HG03135 (cell line): ENCODE results near the gene EXOSC1.
"Not testable (repeated sequence)": the region's sequence is repeated elsewhere in the genome, so short reads cannot be mapped to it uniquely, and the experiment has no call there.

Experiments used
- ATAC-seq: cut with Tn5 transposase; IDR thresholded peaks from one replicate; pipeline ENCODE4 v1.9.1; 2021; ENCODE audit warnings: mild to moderate bottlenecking, moderate library complexity; ENCODE audit not compliant: unreplicated experiment

The EXOSC1 gene

DNA sequence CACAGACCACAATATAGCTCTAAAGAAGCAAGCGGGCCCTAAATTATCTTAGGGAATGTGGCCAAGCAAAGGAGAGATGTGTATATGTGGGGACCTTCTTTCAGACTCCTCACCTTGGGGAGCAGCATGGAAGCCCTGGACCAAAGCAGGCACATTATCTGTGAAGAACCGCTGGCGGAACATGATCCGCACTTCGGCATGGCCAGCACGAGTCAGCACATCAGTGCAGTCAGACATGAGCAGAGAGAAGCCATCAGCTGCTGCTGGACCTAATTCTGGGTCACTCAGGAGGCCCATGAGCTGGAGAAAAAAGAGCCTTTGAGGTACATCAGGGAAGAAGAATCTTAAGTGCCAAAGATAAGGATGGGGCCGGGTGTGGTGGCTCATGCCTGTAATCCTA, 14.1 kb upstream of the EXOSC1 start:
- ATAC-seq, result no peak

DNA sequence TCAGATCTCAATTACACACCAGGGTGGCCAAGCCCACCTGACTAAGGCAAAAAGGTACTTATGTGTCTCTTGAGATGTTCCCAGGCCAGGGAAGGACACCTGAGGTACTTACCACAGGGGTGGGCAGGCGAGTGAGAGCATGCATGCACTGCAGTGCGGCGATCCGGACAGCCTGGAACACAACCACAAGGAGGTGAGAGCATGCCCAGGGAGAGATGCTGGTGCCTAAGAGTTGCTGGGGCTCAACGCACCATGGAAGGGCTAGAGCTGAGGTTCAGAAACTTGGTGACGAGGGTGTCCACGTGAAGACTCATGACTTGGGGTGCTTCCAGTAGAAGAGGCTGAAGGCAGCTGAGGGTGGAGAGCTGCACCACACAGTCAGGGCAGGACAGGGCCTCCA, 13.3 kb upstream of the EXOSC1 start:
- ATAC-seq, result no peak

DNA sequence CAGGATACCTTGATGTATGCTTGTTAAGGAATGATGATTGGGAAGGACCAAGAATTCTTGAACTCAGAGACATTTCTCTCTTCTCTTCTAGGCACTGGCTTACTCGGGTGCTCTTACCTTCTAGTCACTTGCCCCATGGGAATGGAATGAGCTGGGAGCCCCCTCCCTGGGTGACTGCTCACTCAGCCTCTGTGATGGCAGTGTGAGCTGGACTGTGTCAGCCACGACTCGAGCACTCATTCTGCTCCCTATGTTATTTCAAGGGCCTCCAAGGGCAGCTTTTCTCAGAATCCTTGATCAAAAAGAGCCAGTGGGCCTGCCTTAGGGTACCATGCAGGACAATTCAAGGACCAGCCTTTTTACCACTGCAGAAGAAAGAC, 10.9 kb upstream of the EXOSC1 start:
- ATAC-seq, result no peak

DNA sequence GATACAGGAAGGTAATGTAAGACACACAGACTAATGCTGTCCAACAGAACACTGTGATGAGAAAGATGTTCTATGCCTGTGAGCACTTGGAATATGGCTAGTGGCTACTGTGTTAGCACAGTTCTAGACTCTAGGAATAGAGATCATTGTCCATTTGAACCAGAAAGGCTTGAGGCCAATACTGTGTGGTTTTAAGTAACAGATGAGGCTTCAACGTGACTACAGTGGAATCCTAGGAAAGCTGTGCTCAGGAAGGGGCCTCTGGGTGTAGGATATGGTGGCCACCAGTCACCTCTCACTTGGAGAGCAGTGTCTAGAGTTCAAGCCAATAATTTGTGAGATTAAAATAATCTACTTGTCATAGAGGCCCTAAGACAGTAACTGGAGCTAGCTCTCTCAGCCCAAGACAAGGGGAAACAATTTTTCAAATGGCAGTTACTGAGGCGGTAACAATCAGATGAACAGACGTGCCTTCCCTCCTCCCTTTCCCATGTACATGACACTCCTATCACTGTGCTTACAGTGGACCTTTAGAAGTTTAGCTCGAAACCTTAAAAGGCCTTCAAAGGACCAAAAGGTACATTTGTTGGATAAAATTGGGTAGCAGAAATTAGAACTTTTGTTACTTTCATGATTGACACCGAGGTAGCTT, 10.4 kb upstream of the EXOSC1 start:
- no peak for ATAC-seq

DNA sequence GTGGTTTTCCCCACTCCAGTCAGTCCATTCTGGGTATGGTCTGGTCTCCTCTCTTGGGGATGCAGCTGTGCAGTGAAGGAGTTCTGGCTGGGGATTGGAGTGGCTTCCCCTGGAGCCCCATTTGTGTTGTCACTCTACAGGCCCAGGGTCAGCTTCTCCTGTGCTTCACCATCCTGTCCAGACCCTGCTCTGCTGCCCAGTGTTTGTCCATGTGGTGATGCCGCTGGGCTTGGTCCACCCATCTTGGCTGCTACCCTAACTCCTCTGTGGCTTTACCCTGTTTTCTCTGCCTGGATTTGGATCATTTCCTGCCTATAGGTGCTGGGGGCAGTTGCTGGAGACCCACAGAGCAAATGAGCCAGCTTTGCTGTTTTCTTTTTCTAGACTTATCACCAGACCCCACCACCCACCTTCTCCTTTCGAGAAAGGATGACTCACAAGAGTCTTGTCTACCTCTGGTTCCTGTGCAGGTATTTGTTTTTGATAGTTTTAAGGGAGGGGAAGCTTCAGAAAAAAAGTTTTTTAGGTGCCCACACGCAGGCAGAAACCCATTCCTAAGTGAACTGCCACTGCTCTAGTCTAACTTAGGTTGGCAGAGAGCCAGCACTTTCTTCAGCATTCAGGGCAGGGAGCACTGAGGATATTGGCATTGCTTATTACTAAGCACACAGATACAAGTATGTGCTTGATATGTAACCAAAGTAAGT, 8.7 kb upstream of the EXOSC1 start:
- no peak for ATAC-seq

DNA sequence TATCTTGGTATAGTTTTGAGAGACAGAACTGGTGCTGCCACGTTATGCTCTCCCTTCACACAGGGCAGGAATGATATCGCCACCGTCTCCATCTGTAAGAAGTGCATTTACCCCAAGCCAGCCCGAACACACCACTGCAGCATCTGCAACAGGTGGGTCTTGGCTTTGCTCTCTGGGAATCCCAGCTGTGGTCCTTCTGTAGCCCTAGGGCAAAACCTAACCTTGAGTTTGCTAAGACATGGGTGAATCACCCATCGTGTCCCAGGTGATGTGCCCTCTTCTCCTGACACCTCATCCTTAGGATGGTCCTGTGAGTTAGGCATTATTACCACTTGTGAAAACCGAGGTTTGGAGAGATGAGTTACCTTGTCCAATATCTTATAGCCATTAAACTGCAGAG, 6.5 kb upstream of the EXOSC1 start:
- ATAC-seq, result no peak

DNA sequence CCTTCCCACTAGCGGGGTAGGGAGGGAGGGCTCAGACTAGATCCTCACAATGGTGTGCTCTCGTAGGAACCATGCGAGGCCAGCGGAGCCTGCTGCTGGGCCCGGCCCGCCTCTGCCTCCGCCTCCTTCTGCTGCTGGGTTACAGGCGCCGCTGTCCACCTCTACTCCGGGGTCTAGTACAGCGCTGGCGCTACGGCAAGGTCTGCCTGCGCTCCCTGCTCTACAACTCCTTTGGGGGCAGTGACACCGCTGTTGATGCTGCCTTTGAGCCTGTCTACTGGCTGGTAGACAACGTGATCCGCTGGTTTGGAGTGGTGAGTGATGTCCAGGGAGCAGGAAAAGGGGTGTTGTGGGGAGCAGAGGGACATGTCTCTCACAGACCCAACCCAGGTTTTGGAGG, 5.8 kb upstream of the EXOSC1 start:
- ATAC-seq, result no peak

DNA sequence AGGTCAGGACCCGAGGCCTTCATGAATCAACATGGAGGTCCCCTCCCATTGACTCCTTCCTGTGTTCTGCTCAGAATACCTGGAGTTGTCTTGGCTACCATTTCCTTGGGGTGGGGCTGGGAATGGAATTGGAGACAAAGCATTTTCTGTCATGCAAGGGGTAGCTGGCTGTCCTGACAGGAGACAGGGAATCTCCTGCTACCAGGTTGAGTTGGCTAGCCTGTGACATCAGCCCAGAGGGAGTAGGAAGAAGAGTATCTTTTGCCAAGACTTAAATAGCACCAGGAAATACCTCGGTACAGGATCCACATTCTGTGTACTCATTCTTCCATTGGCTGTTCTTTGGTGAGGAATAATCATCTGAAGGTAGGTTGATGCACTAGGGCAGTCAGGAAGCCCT, 5.0 kb upstream of the EXOSC1 start:
- no peak for ATAC-seq

DNA sequence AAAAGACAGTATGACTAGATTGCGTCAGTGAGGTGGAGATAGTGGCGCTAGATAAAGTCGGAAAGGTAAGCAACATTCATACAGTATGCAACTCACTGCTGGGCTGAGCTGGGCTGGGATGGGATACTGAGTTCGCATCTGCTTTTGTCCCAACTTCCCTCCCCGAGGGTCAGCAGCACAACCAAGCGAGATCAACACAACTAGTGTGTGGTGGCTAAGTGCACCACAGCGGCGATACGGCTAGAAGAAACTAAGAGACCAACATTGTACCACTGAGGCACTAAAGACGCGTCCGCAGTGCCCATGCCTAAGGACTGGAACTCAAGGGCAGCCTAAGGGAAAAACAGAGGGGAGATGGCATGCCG, 467 bp downstream of the EXOSC1 start:
- no peak for ATAC-seq

DNA sequence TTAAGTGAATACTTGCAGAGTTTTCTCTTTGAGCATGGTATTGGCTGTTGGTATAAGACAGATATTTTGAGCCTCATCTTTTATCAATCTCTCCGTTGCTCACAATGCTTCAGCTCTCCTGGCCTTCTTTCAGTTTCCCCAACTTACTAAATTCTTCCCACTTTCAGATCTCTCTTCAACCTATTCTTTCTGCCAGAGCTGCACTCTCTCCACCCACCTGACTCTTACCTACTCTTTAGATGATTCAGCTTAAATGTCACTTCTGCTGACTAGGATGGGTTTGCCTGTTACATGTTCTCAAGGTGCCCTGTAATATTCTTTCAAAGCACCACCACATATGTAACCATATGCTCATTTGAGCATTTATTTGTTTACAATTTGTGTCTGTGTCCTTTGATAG, 1.6 kb downstream of the EXOSC1 start:
- ATAC-seq, result no peak

DNA sequence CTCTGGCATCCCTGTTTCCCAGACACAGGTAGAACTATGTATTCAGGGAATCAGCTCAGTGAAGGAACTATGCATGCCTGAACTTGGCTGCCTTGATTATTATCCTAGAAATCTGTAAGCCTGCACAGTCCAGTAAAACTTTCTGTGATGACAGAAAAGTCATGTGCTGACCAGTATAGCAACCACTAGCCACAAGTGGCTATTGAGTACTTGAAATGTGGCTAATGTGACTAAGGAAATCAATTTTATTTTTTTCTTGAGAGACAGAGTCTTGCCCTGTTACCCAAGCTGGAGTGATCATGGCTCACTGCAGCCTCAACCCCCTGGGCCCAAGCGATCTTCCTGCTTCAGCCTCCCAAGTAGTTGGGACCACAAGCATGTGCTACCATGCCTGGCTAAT, 3.5 kb downstream of the EXOSC1 start:
- ATAC-seq, result no peak

DNA sequence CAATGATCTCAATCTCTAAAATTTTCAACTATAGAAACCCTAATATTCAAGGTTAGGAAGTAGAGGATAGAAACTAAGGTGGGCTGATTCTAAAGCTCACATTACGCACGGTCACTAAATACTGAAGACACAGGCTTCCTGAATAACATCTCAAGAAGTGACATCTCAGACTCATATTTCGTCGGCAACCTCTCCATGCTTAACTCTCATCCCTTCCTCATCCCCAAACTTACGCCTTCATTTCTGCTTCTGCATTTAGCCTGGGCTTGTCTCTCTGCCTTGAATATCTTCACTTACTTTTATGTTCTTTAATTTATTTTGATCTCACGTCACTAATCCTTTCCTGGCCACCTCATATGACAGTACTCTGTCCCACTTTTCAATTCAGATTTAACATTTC, 10.6 kb downstream of the EXOSC1 start:
- no peak for ATAC-seq

DNA sequence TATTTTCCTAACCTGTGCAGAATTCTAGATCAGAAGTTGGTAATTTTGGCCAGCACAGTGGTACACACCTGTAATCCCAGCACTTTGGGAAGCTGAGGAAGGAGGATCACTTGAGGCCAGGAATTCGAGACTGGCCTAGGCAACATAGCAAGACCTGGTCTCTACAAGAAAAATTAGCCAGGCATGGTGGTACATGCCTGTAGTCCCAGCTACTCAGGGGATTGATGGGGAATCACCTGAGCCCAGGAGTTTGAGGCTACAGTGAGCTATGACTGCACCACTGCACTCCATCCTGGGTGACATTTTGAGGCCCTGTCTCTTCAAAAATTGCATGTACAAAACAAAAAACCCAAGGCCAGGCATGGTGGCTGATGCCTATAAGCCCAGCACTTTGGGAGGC, 11.2 kb downstream of the EXOSC1 start:
- ATAC-seq, result no peak

DNA sequence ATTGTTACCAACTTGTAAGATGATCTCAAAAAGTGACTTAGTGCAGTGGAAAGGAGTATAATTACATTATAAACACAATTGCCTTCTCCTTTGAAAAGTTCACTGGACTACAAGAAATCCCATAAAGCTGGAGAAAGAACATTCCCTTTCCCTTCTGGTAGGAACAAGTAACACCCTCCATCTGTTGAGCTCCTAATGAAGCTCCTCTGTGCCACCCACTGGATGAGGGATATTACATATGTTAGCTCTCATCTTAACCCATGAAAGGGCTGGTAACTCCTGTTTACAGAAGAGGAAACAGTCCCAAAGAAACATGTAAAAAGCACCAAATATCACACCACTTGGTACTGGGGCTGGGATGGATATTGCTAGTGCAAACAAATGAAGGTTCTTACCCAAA, 11.8 kb downstream of the EXOSC1 start:
- ATAC-seq, result no peak

DNA sequence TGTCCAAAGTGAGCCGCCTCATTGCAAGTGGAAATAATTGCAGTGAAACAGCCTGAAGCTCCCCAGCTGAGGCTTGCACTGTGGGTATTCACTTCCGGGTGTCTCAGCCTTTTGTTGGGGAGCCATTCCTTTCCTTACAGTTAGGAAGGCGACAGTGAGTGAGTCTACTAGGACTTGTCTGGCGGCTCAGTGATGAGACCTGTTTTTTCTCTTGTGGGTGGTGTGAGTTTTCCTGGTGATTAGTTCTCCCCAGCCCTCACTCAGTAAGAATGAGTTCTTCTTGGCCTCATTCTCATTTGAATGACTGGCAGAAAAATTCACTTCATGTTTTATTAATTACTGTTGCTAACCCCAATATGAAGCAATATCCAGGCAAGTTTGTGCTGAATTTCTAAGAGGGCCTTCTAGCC, 17.2 kb downstream of the EXOSC1 start:
- ATAC-seq, result no peak

DNA sequence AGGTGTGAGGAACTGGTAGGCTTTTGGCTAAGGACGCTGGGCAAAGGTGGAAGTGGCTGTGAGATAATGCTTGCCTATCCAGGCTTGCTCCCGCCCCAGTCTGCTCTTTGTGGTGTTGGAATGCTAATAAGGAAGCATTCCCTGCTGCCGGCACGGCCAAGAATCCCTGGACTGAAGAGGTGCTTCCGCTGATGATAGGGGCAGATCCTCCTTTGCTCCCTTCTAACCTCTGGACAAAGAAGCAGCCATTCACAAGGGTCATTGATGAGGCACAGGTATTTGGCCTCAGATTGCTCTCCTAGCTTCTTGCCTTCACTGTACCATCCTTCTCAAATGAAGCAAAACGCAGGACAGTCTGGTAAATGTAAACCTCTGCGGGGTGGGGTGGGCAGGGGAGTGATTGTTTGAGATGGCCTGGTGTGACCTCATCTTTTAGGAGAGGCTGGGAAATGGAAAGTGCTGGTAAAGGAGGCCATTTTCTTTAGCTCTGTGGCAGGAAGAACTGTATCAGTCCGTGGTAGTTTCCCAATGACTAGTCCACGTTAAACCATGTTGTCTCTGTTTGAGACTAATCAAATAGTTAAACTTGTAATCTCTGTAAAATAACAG, 18.1 kb downstream of the EXOSC1 start:
- ATAC-seq, result no peak

DNA sequence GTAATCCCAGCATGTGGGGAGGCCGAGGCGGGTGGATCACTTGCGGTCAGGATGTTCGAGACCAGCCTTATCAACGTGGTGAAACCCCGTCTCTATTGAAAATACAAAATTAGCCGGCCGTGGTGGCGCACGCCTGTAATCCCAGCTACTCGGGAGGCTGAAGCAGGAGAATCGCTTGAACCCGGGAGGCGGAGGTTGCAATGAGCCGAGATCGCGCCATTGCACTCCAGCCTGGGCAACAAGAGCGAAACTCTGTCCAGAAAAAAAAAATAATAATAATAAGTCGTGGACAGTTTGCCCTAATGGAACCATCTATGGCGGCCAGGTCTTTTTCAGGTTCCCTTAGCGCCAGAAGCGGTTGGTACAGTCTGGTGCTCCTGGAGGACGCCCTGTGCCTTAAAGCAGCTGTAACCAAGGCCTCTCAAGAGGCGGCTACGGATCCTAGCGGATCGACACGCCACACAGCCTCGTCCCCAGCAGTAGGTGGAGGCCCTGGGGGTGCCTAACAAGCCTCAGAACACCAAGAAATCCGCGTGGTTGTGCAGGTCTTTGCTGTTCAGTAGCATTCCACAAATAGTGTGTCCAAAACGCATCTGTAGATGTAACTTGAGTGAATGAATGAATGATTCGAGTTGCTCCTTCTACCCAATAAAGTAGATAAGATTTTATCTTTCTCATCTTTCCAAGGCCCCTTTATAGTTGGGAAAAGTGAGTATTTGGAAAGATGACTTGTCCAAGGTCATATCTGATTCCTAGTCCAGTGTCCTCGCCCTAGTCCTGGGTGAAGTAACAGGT, 18.8 kb downstream of the EXOSC1 start:
- ATAC-seq, result no peak

DNA sequence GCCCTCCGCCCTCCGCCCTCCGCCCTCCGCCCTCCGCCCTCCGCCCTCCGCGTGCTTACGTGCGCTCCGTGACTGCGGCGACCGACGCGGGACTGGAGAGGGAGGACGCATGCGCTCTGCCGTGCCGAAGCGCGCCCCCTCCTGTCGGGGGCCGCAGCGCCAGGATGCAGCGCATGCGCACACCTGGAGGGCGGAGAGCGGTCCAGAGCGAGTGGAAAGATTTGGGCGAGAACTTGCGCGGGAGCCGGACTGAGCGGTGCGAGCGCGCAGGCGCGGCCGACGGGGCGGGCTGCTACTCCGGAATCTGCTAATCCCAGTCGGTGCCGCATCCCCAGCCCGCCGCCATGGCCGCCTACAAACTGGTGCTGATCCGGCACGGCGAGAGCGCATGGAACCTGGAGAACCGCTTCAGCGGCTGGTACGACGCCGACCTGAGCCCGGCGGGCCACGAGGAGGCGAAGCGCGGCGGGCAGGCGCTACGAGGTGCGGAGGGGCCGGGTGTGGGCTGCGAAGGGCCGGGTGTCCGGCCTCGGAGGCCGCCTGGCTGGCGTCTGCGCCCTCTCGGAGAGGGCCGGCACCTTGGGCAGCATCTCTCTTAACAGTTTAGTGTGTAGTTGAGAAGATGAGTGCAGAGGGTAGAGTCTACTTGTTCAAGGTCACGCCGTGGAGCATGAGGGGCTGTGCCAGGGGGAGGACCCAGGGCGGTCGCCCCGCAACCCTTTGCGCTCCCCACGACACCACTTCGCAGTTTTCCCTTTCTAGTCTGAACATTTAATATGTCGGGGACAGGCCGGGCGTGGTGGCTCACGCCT, 19.6 kb downstream of the EXOSC1 start, which contains the start of gene PGAM1:
Gene PGAM1 (plus strand): TSS at position 228 of the 812 bp plus-strand sequence. CDS start 117 bp downstream, at position 345.
- peak; percentile 79 for ATAC-seq

DNA sequence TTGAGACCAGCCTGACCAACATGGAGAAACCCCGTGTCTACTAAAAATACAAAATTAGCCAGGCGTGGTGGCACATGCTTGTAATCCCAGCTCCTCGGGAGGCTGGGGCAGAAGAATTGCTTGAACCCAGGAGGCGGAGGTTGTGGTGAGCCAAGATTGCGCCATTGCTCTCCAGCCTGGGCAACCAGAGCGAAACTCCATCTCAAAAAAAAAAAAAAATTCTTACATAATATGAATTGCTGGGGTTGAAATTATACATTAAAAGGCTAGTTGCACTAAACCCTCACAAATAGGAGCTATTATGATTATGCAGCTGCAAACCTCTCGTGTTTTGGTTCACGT, 22.1 kb downstream of the EXOSC1 start:
- ATAC-seq, result not testable (repeated sequence)

DNA sequence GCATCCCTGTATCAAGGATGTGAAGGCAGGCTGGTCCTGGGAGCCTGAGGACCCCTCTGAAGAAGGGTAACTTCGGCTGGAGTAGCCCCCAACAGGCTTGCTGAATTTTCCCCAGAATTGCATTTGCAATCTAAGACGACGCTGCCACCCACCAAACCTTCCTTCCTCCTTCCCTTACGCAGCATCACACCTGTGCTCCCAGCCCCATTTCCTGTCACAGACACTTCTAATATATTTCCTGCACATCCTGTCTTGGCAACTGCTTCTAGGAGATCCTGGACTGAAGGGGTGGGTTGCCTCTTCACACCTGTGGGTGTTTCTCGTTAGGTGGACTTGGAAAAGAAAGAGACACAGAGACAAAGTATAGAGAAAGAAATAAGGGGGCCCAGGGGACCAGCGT, 29.2 kb downstream of the EXOSC1 start:
- ATAC-seq, result no peak

DNA sequence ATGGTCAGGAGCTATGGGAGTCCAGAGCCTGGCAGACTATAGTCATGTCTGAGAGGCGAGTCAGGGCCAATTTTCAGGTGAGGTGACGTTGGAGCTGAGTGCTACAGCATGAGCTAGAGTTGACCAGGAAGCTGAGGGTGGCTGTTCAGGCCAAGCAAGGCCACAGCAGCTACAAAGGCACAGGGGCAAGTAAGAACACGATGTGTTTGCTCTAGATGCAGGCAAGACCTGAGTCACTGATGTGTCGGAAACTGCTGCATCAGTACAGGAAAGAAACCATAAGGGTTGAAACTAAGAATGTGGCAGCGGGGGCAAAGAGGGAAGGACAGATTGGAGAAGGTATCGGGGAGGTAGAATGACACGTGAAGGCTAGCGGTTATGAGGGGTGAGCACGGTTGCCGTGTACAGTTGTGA, 32.9 kb downstream of the EXOSC1 start:
- ATAC-seq, result no peak
